SK-N-SH (cell line): ENCODE results near the gene EEF1AKMT3.

ENCODE experiments used
- EP300 ChIP-seq, 2 experiments: IDR thresholded peaks; 2 replicates each; pipeline versions ENCODE4 v1.4.0 to v1.6.1; 2012; ENCODE audit warnings: borderline replicate concordance in 1 of 2, low read depth in 1 of 2, low read length in 1 of 2
- GABPA ChIP-seq: IDR thresholded peaks from 2 replicates; pipeline ENCODE4 v1.4.0; 2012; ENCODE audit warnings: low read depth, mild to moderate bottlenecking
- MEF2A ChIP-seq: IDR thresholded peaks from 2 replicates; pipeline ENCODE4 v1.4.0; 2012; ENCODE audit warnings: low read depth, borderline replicate concordance
- NRF1 ChIP-seq: IDR thresholded peaks from 2 replicates; pipeline ENCODE4 v1.6.1; 2012; ENCODE audit warnings: low read depth, mild to moderate bottlenecking, low read length
- POLR2AphosphoS5 ChIP-seq: IDR thresholded peaks from 2 replicates; pipeline ENCODE4 v1.6.1; 2012; ENCODE audit warnings: low read depth, low read length
- RAD21 ChIP-seq: IDR thresholded peaks from 2 replicates; pipeline ENCODE4 v1.6.1; 2012; ENCODE audit warnings: mild to moderate bottlenecking, low read length
- SIN3A ChIP-seq: IDR thresholded peaks from 2 replicates; pipeline ENCODE4 v1.6.1; 2012; ENCODE audit warnings: low read depth, mild to moderate bottlenecking, low read length, moderate library complexity, borderline replicate concordance
- SMC3 ChIP-seq: IDR thresholded peaks from 2 replicates; pipeline ENCODE4 v1.6.1; 2012; ENCODE audit warnings: low read depth, low read length, improper control_type of control experiment
- TAF1 ChIP-seq: IDR thresholded peaks from 2 replicates; pipeline ENCODE4 v1.6.1; 2012; ENCODE audit warnings: low read depth, mild to moderate bottlenecking, low read length, moderate library complexity, borderline replicate concordance
- TF ChIP-seq, protein P1 (sequence below): fragments of 200-600 bp; sonication (generic); IDR thresholded peaks from 2 replicates; pipeline ENCODE4 v1.6.1; 2017; ENCODE audit warnings: antibody characterized with exemption, mild to moderate bottlenecking, moderate library complexity
- TF ChIP-seq, protein P2 (sequence below): IDR thresholded peaks from 2 replicates; pipeline ENCODE4; 2012
- TF ChIP-seq, protein P3 (sequence below): fragments of 150-350 bp; IDR thresholded peaks from 2 replicates; pipeline ENCODE4 v1.6.1; 2017; ENCODE audit warnings: antibody characterized with exemption, low read length, low read depth, borderline replicate concordance
- TF ChIP-seq, protein P4 (sequence below): IDR thresholded peaks from 2 replicates; pipeline ENCODE4 v1.6.1; 2012; ENCODE audit warnings: mild to moderate bottlenecking, low read depth, low read length, moderate library complexity

DNA sequence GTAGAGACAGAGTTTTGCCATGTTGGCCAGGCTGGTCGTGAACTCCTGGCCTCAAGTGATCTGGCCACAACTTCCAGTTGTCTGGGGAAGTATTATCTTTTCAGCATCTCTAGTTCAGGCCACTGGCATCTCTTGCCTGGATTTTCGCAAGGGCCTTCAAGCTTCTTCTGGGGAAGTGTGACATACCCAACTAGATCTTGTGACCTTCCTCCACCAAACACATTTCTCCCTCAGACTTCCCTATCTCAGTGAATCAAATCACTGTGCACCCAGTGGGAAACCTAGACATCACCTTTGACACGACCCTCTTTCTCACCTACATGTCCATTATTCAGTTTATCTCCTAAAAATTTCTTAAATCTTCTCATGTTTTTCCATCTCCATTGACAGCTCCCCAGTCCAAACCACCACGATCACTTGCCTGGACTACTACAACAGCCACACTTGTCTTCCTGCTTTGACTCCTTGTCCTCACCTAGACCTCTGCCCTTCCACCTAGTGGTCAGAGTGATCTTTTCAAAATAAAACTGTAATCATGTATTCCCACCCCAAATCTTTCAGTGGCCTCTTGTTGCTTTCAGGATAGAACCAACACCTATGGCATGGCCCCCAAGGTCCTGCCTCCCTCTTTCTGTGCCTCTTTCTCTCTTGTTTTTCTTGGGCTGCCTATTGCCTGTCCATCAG is 3.3 kb downstream of the EEF1AKMT3 start:
- TF ChIP-seq, protein P1, sequence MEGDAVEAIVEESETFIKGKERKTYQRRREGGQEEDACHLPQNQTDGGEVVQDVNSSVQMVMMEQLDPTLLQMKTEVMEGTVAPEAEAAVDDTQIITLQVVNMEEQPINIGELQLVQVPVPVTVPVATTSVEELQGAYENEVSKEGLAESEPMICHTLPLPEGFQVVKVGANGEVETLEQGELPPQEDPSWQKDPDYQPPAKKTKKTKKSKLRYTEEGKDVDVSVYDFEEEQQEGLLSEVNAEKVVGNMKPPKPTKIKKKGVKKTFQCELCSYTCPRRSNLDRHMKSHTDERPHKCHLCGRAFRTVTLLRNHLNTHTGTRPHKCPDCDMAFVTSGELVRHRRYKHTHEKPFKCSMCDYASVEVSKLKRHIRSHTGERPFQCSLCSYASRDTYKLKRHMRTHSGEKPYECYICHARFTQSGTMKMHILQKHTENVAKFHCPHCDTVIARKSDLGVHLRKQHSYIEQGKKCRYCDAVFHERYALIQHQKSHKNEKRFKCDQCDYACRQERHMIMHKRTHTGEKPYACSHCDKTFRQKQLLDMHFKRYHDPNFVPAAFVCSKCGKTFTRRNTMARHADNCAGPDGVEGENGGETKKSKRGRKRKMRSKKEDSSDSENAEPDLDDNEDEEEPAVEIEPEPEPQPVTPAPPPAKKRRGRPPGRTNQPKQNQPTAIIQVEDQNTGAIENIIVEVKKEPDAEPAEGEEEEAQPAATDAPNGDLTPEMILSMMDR: peak; percentile 16; the same call in 1 of the 2 replicates
- TF ChIP-seq SMC3 (no peak), TAF1 (no peak), GABPA (no peak), RAD21 (no peak), NRF1 (no peak), EP300 (IDR thresholded peaks at IDR 0.05; ENCODE audit: borderline replicate concordance in 1 of 2, low read depth in 1 of 2, low read length in 1 of 2) (no peak), SIN3A (no peak), MEF2A (no peak), POLR2AphosphoS5 (no peak)
- TF ChIP-seq, protein P2, sequence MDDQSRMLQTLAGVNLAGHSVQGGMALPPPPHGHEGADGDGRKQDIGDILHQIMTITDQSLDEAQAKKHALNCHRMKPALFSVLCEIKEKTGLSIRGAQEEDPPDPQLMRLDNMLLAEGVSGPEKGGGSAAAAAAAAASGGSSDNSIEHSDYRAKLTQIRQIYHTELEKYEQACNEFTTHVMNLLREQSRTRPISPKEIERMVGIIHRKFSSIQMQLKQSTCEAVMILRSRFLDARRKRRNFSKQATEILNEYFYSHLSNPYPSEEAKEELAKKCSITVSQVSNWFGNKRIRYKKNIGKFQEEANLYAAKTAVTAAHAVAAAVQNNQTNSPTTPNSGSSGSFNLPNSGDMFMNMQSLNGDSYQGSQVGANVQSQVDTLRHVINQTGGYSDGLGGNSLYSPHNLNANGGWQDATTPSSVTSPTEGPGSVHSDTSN: no peak
- TF ChIP-seq, protein P3, sequence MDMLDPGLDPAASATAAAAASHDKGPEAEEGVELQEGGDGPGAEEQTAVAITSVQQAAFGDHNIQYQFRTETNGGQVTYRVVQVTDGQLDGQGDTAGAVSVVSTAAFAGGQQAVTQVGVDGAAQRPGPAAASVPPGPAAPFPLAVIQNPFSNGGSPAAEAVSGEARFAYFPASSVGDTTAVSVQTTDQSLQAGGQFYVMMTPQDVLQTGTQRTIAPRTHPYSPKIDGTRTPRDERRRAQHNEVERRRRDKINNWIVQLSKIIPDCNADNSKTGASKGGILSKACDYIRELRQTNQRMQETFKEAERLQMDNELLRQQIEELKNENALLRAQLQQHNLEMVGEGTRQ: no peak
- TF ChIP-seq, protein P4, sequence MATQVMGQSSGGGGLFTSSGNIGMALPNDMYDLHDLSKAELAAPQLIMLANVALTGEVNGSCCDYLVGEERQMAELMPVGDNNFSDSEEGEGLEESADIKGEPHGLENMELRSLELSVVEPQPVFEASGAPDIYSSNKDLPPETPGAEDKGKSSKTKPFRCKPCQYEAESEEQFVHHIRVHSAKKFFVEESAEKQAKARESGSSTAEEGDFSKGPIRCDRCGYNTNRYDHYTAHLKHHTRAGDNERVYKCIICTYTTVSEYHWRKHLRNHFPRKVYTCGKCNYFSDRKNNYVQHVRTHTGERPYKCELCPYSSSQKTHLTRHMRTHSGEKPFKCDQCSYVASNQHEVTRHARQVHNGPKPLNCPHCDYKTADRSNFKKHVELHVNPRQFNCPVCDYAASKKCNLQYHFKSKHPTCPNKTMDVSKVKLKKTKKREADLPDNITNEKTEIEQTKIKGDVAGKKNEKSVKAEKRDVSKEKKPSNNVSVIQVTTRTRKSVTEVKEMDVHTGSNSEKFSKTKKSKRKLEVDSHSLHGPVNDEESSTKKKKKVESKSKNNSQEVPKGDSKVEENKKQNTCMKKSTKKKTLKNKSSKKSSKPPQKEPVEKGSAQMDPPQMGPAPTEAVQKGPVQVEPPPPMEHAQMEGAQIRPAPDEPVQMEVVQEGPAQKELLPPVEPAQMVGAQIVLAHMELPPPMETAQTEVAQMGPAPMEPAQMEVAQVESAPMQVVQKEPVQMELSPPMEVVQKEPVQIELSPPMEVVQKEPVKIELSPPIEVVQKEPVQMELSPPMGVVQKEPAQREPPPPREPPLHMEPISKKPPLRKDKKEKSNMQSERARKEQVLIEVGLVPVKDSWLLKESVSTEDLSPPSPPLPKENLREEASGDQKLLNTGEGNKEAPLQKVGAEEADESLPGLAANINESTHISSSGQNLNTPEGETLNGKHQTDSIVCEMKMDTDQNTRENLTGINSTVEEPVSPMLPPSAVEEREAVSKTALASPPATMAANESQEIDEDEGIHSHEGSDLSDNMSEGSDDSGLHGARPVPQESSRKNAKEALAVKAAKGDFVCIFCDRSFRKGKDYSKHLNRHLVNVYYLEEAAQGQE: no peak
